Body of pancreas (tissue), 4 donors: ENCODE measurements around the gene MCMBP. TPM values are rescaled to one million over a fixed set of nuclear protein-coding genes. Genes with fewer than 3 reads are reported as not detected.
A peak's percentile ranks its signal among the peaks of the same experiment; 100 is the strongest.

Source experiments
- ATAC-seq: fragments of 150-250 bp; one replicate; pipeline ENCODE4 v1.9.1; 2016
- DNase-seq, 4 donors: peaks; one replicate each; pipeline ENCODE4 v3.0.0-alpha.2; 2019
- H3K27ac ChIP-seq, 4 donors: fragments of 200-600 bp; sonication (generic); 1 replicate in 3 of 4; 2 replicates in 1 of 4; pipeline versions ENCODE4 v1.5.1 to v1.6.1; 2016 to 2019; ENCODE audit warnings: mild to moderate bottlenecking in 1 of 4, mixed read lengths in 1 of 4, moderate library complexity in 1 of 4
- H3K27me3 ChIP-seq, 2 donors: fragments of 200-600 bp; sonication (generic); one replicate each; pipeline ENCODE4 v1.6.0; 2016; ENCODE audit warnings: mild to moderate bottlenecking in 1 of 2
- H3K36me3 ChIP-seq, 2 donors: fragments of 200-600 bp; sonication (generic); replicated peaks in 1 of 2; 2 replicates each; pipeline ENCODE4 v1.5.1; 2016; ENCODE audit warnings: low read depth in 2 of 2; ENCODE audit not compliant: insufficient read depth in 1 of 2
- H3K4me1 ChIP-seq: fragments of 200-600 bp; sonication (generic); one replicate; pipeline ENCODE4 v1.6.0; 2016
- H3K4me3 ChIP-seq, 2 donors: fragments of 200-600 bp; sonication (generic); 1 replicate in 1 of 2; 2 replicates in 1 of 2; pipeline ENCODE4 v1.5.1; 2016 to 2019
- H3K9me3 ChIP-seq, 3 donors: fragments of 200-600 bp; sonication (generic); 1 replicate in 2 of 3; 2 replicates in 1 of 3; pipeline ENCODE4 v1.5.1; 2016
- CTCF ChIP-seq, 7 experiments: fragments of 450-650 bp in 4 of 7; fragments of 200-600 bp in 3 of 7; sonication (generic) in 3 of 7; IDR thresholded peaks; one replicate each; pipeline ENCODE4 v1.5.1; 2016 to 2019; ENCODE audit warnings: antibody characterized with exemption in 7 of 7
- POLR2A ChIP-seq, 3 donors: fragments of 450-650 bp; IDR thresholded peaks; one replicate each; pipeline ENCODE4 v1.6.1; 2016; ENCODE audit warnings: antibody characterized with exemption in 3 of 3, mild to moderate bottlenecking in 2 of 3
- WGBS, 2 donors: methylation state at CpG; one replicate each; pipeline ENCODE4 v1.1.5; 2017; 5-methylcytosine and 5-hydroxymethylcytosine counted together
- intact Hi-C: fragments of 100-400 bp; cut with DNase I; formaldehyde crosslinking; loops from one replicate; pipeline ENCODE4 v1.15.1; 2023
- total RNA-seq, 2 donors: library from RNA; depleted of rRNA; stranded (reverse); fragments of >200 nt; gene quantifications; one replicate each; pipeline ENCODE4 v1.1.0, GENCODE V29; 2016

Gene MCMBP
- total RNA-seq, 2 donors from 2014 or later = 26.2 to 29.0 TPM

- ATAC-seq = no peak
- whole genome bisulfite sequencing, 2 donors = 23 to 28% methylated on average over 9 of the region's 9 CpGs
- H3K27ac ChIP-seq = peak overlapping the region; percentile 53 to 76 (median 72)
- H3K36me3 ChIP-seq = no peaks in the 10 kb centered on the region
- TF ChIP-seq CTCF (IDR thresholded peaks at IDR 0.05) (no peak), POLR2A (IDR thresholded peaks at IDR 0.05) (no peak)
- no peaks in the 10 kb centered on the region for H3K27me3 ChIP-seq
- intact Hi-C loops = no loop called here
- no peaks in the 10 kb centered on the region for H3K9me3 ChIP-seq
- H3K4me3 ChIP-seq = no peak overlapping the region
- peaks cover 52% of the 10 kb centered on the region for H3K4me1 ChIP-seq
- DNase-seq = peak; percentile 44 to 72 (median 58)
Observed at GRCh38 chr10:119896937-119897770, 24.5 kb upstream of the MCMBP start.

- DNase-seq = peak; percentile 34 to 70 (median 62)
- peak overlapping the region; percentile 71 to 76 (median 72) for H3K27ac ChIP-seq
- intact Hi-C loops = no loop called here
Observed at GRCh38 chr10:119896061-119896655, 23.5 kb upstream of the MCMBP start.

GRCh38 chr10:119893845-119894427 is 21.3 kb upstream of the MCMBP start:
- no peaks in the 10 kb centered on the region for H3K9me3 ChIP-seq
- DNase-seq (no peak), ATAC-seq (no peak)
- no peaks in the 10 kb centered on the region for H3K36me3 ChIP-seq
- intact Hi-C loops = no loop called here
- WGBS, 2 donors = 55 to 60% methylated on average over 3 of the region's 3 CpGs
- no peaks in the 10 kb centered on the region for H3K27me3 ChIP-seq
- TF ChIP-seq POLR2A (IDR thresholded peaks at IDR 0.05) = no peak
- no peak for TF ChIP-seq CTCF (IDR thresholded peaks at IDR 0.05)
- peaks cover 58% of the 10 kb centered on the region for H3K4me1 ChIP-seq
- no peak overlapping the region for H3K4me3 ChIP-seq
- H3K27ac ChIP-seq = peak overlapping the region in 2 of 4 donors; percentile 73 to 86

More at GRCh38 chr10:119896061-119896655, 23.5 kb upstream of the MCMBP start:
- ATAC-seq = peak; percentile 72
- WGBS, 2 donors = 5 to 7% methylated on average over 4 of the region's 4 CpGs
- no peaks in the 10 kb centered on the region for H3K36me3 ChIP-seq
- H3K4me1 ChIP-seq = peaks cover 58% of the 10 kb centered on the region
- H3K4me3 ChIP-seq = no peak overlapping the region
- H3K27me3 ChIP-seq = no peaks in the 10 kb centered on the region
- no peaks in the 10 kb centered on the region for H3K9me3 ChIP-seq
- TF ChIP-seq POLR2A (IDR thresholded peaks at IDR 0.05) = no peak
- no peak for TF ChIP-seq CTCF (IDR thresholded peaks at IDR 0.05)

- ATAC-seq (no peak), DNase-seq (peak in 2 of 4 donors; percentile 7 to 12)
- H3K4me1 ChIP-seq = peaks cover 51% of the 10 kb centered on the region
- H3K9me3 ChIP-seq = no peaks in the 10 kb centered on the region
- no peaks in the 10 kb centered on the region for H3K27me3 ChIP-seq
- no peaks in the 10 kb centered on the region for H3K36me3 ChIP-seq
- no peak for TF ChIP-seq POLR2A (IDR thresholded peaks at IDR 0.05)
- no peak for TF ChIP-seq CTCF (IDR thresholded peaks at IDR 0.05)
- H3K27ac ChIP-seq = peak overlapping the region; percentile 67 to 86 (median 78)
- intact Hi-C loops = no loop called here
- WGBS, 2 donors = 0 to 4% methylated on average over 9 of the region's 9 CpGs
- H3K4me3 ChIP-seq = peak overlapping the region; percentile 82 to 84
Observed at GRCh38 chr10:119893074-119893473, 20.4 kb upstream of the MCMBP start.
